IMR-90 (cell line): ENCODE results near the gene MMP2. TPM values are rescaled to one million over a fixed set of nuclear protein-coding genes. Genes with fewer than 3 reads are reported as not detected.

ENCODE experiments used
- ATAC-seq: fragments of 200-7000 bp; cut with Tn5 transposase; 2 replicates; pipeline ENCODE4 v1.9.1; 2020; ENCODE audit warnings: low read depth, mild to moderate bottlenecking, moderate library complexity
- BruUV-seq: library from RNA; stranded (reverse); fragments of 400-500 nt; replicated peaks from 2 replicates; lab custom pipeline; 2021; lab: Mats Ljungman, UMichigan
- CTCF ChIA-PET: fragments of 300-600 bp; formaldehyde crosslinking; extraction: SDS; loops from one replicate; lab custom pipeline; 2021; ENCODE audit warnings: antibody characterized with exemption; lab: Yijun Ruan, JAX
- POLR2A ChIA-PET: fragments of 300-600 bp; sonication (Branson Sonifier 250); formaldehyde crosslinking; loops from one replicate; lab custom pipeline; 2022; ENCODE audit warnings: antibody characterized with exemption; ENCODE audit not compliant: unreplicated experiment; lab: Charles Lee
- DNase-seq: peaks from one replicate; pipeline ENCODE4 v3.0.0; 2013
- H2AFZ ChIP-seq: replicated peaks from 2 replicates; pipeline ENCODE3; 2013; ENCODE audit warnings: low read length, mild to moderate bottlenecking; ENCODE audit not compliant: poor library complexity
- H2AK5ac ChIP-seq: 2 replicates; pipeline ENCODE4 v1.6.1; 2013; ENCODE audit warnings: low read depth, low read length, inconsistent platforms
- H2AK9ac ChIP-seq: replicated peaks from 2 replicates; pipeline ENCODE3; 2013; ENCODE audit warnings: mild to moderate bottlenecking, low read depth, low read length, moderate library complexity; ENCODE audit not compliant: poor library complexity
- H2BK120ac ChIP-seq: 2 replicates; pipeline ENCODE4 v1.6.1; 2013; ENCODE audit warnings: low read depth, low read length, inconsistent platforms
- H2BK15ac ChIP-seq: 3 replicates; pipeline ENCODE4 v1.6.1; 2013; ENCODE audit warnings: low read depth, low read length, inconsistent platforms
- H2BK20ac ChIP-seq: 2 replicates; pipeline ENCODE4 v1.6.1; 2013; ENCODE audit warnings: low read depth, mild to moderate bottlenecking, inconsistent platforms, low read length, moderate library complexity
- H2BK5ac ChIP-seq: 2 replicates; pipeline ENCODE4 v1.6.1; 2013; ENCODE audit warnings: mild to moderate bottlenecking, low read depth, low read length, inconsistent platforms; ENCODE audit not compliant: poor library complexity, severe bottlenecking
- H3K14ac ChIP-seq: replicated peaks from 2 replicates; pipeline ENCODE4 v1.6.1; 2013; ENCODE audit warnings: low read depth, low read length, inconsistent platforms
- H3K18ac ChIP-seq: 2 replicates; pipeline ENCODE4 v1.6.1; 2013; ENCODE audit warnings: low read depth, low read length, control low read depth
- H3K23ac ChIP-seq: 2 replicates; pipeline ENCODE4 v1.6.1; 2013; ENCODE audit warnings: low read depth, low read length, inconsistent platforms
- H3K27ac ChIP-seq: 2 replicates; pipeline ENCODE4 v1.5.1; 2013; ENCODE audit warnings: mild to moderate bottlenecking, control low read depth, low read length; ENCODE audit not compliant: insufficient read depth
- H3K27me3 ChIP-seq: 2 replicates; pipeline ENCODE4 v1.6.1; 2013; ENCODE audit warnings: low read length; ENCODE audit not compliant: control insufficient read depth, insufficient read depth
- H3K36me3 ChIP-seq: 2 replicates; pipeline ENCODE4 v1.6.1; 2013; ENCODE audit warnings: low read length, mixed read lengths; ENCODE audit not compliant: control insufficient read depth, insufficient read depth
- H3K4ac ChIP-seq: 2 replicates; pipeline ENCODE4 v1.6.1; 2013; ENCODE audit warnings: low read depth, low read length, inconsistent platforms
- H3K4me1 ChIP-seq: 2 replicates; pipeline ENCODE4 v1.6.1; 2013; ENCODE audit warnings: low read length, mixed read lengths; ENCODE audit not compliant: control insufficient read depth, insufficient read depth
- H3K4me2 ChIP-seq: 2 replicates; pipeline ENCODE4 v1.6.1; 2013; ENCODE audit warnings: low read depth, mild to moderate bottlenecking, control low read depth, low read length, moderate library complexity
- H3K4me3 ChIP-seq: 2 replicates; pipeline ENCODE4 v1.5.1; 2013; ENCODE audit warnings: low read depth, mild to moderate bottlenecking, control low read depth, low read length, moderate library complexity; ENCODE audit not compliant: insufficient read depth
- H3K56ac ChIP-seq: 2 replicates; pipeline ENCODE4 v1.6.1; 2013; ENCODE audit warnings: low read length, inconsistent platforms; ENCODE audit not compliant: insufficient read depth; ENCODE audit errors: extremely low read depth
- H3K79me1 ChIP-seq, 2 experiments: 2 replicates each; pipeline ENCODE4 v1.6.1; 2013; ENCODE audit warnings: low read length in 2 of 2, inconsistent platforms in 1 of 2, low read depth in 1 of 2
- H3K9ac ChIP-seq: 2 replicates; pipeline ENCODE4 v1.6.1; 2013; ENCODE audit warnings: low read depth, low read length, control low read depth
- H3K9me1 ChIP-seq: 2 replicates; pipeline ENCODE4 v1.6.1; 2013; ENCODE audit warnings: low read length, inconsistent platforms; ENCODE audit not compliant: insufficient read depth
- H3K9me3 ChIP-seq: 2 replicates; pipeline ENCODE4 v1.6.1; 2013; ENCODE audit warnings: low read length; ENCODE audit not compliant: control insufficient read depth, insufficient read depth
- H4K20me1 ChIP-seq: 2 replicates; pipeline ENCODE4 v1.6.1; 2013; ENCODE audit warnings: low read length, inconsistent platforms; ENCODE audit not compliant: insufficient read depth
- H4K5ac ChIP-seq: 2 replicates; pipeline ENCODE4 v1.6.1; 2013; ENCODE audit warnings: mild to moderate bottlenecking, low read depth, low read length, control low read depth
- H4K8ac ChIP-seq, 2 experiments: 2 replicates each; pipeline ENCODE4 v1.6.1; 2013; ENCODE audit warnings: low read depth in 2 of 2, low read length in 2 of 2, control low read depth in 1 of 2, inconsistent platforms in 1 of 2
- H4K91ac ChIP-seq: 2 replicates; pipeline ENCODE4 v1.6.1; 2013; ENCODE audit warnings: low read depth, low read length, inconsistent platforms; ENCODE audit not compliant: insufficient read depth
- BHLHE40 ChIP-seq: fragments of 150-350 bp; IDR thresholded peaks from 2 replicates; pipeline ENCODE4 v1.6.1; 2016; ENCODE audit warnings: mild to moderate bottlenecking, low read depth, low read length
- CEBPB ChIP-seq: IDR thresholded peaks from 2 replicates; pipeline ENCODE4 v1.6.1; 2012; ENCODE audit warnings: low read depth, low read length, improper control_type of control experiment
- CHD1 ChIP-seq: IDR thresholded peaks from 2 replicates; pipeline ENCODE4 v1.6.1; 2012; ENCODE audit warnings: low read depth, low read length, improper control_type of control experiment
- FOS ChIP-seq: fragments of 150-350 bp; IDR thresholded peaks from 2 replicates; pipeline ENCODE4 v1.6.1; 2016; ENCODE audit warnings: low read depth, low read length
- MAFK ChIP-seq: IDR thresholded peaks from 2 replicates; pipeline ENCODE4 v1.6.1; 2012; ENCODE audit warnings: low read depth, low read length, improper control_type of control experiment
- MAZ ChIP-seq: IDR thresholded peaks from 2 replicates; pipeline ENCODE4 v1.6.1; 2012; ENCODE audit warnings: low read depth, mild to moderate bottlenecking, low read length, improper control_type of control experiment, moderate library complexity, borderline replicate concordance
- MXI1 ChIP-seq: IDR thresholded peaks from 2 replicates; pipeline ENCODE4 v1.6.1; 2012; ENCODE audit warnings: low read depth, mild to moderate bottlenecking, low read length, moderate library complexity, borderline replicate concordance
- NFE2L2 ChIP-seq: fragments of 150-350 bp; IDR thresholded peaks from 2 replicates; pipeline ENCODE4 v1.6.1; 2016; ENCODE audit warnings: low read depth, mild to moderate bottlenecking, low read length
- POLR2A ChIP-seq: IDR thresholded peaks from 2 replicates; pipeline ENCODE4 v1.6.1; 2012; ENCODE audit warnings: mild to moderate bottlenecking, low read depth, low read length
- RAD21 ChIP-seq: IDR thresholded peaks from 2 replicates; pipeline ENCODE4 v1.6.1; 2012; ENCODE audit warnings: low read length, improper control_type of control experiment
- RCOR1 ChIP-seq: IDR thresholded peaks from 2 replicates; pipeline ENCODE4 v1.6.1; 2012; ENCODE audit warnings: mild to moderate bottlenecking, low read length, improper control_type of control experiment; ENCODE audit not compliant: insufficient replicate concordance
- RFX5 ChIP-seq: IDR thresholded peaks from 2 replicates; pipeline ENCODE4 v1.8.0; 2012; ENCODE audit warnings: low read depth, mild to moderate bottlenecking, low read length, moderate library complexity
- SMC3 ChIP-seq: fragments of 150-350 bp; IDR thresholded peaks from 2 replicates; pipeline ENCODE4 v1.6.1; 2016; ENCODE audit warnings: low read depth, mild to moderate bottlenecking, antibody characterized with exemption, low read length, moderate library complexity
- dilution Hi-C: fragments of 300-500 bp; cut with HindIII; formaldehyde crosslinking; loops from one replicate; pipeline ENCODE4 v1.14.3; 2018; ENCODE audit warnings: low sequenced_read_pairs; ENCODE audit not compliant: unreplicated experiment
- in situ Hi-C: fragments of 300-500 bp; cut with MboI; formaldehyde crosslinking; loops from 3 replicates; pipeline ENCODE4 v1.14.3; 2019; ENCODE audit warnings: low sequenced_read_pairs, inconsistent platforms, mixed read lengths
- intact Hi-C: fragments of 100-400 bp; cut with micrococcal nuclease; formaldehyde crosslinking; loops from 2 replicates; pipeline ENCODE4 v1.10.0; 2022
- polyA plus RNA-seq, 3 experiments: library from polyadenylated mRNA; depleted of rRNA; stranded (reverse); fragments of >200 nt; gene quantifications; 2 replicates each; pipeline ENCODE4 v1.2.3, GENCODE V29; 2012; ENCODE audit warnings: low replicate concordance in 1 of 3
- total RNA-seq: library from RNA; depleted of rRNA; stranded (reverse); fragments of >200 nt; gene quantifications from 2 replicates; pipeline ENCODE4 v1.2.3, GENCODE V29; 2012
- TF ChIP-seq, protein P1 (sequence below): conservative IDR thresholded peaks from 2 replicates; pipeline ENCODE4 v1.5.1; 2012; ENCODE audit warnings: mild to moderate bottlenecking, low read depth, low read length, improper control_type of control experiment
- TF ChIP-seq, protein P2 (sequence below): fragments of 150-350 bp; IDR thresholded peaks from 2 replicates; pipeline ENCODE4 v1.6.1; 2017; ENCODE audit warnings: mild to moderate bottlenecking, antibody characterized with exemption, low read length, low read depth
- TF ChIP-seq, protein P3 (sequence below): fragments of 150-350 bp; IDR thresholded peaks from 2 replicates; pipeline ENCODE4 v1.6.1; 2016; ENCODE audit warnings: low read depth, mild to moderate bottlenecking, low read length, moderate library complexity, borderline replicate concordance

The MMP2 gene
- total and polyA plus RNA-seq, 2 of the 4 experiments (the other 2 are of a cell fraction) = 240 to 574 TPM

DNA sequence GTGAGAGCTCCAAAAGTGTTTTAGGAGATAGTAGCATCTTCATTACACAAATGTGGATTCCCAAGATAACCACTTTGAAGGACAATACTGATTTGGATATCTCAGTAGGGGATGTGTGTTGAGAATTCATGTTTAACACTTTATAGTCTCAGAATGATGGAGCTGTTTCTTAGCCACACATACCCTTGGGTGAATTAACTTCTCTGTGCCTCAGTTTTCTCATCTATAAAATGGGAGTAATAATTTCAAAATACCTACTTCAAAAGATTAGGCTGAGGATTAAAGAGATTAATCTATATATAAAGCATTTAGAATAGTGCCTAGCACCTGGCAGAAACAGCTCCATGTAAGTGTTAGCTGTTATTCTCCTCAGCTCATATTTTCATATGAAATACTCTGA is 48.9 kb downstream of the MMP2 start:
- Histone ChIP-seq H2BK20ac (no peak overlapping the region), H3K79me1 (no peaks in the 10 kb centered on the region), H3K27me3 (no peaks in the 10 kb centered on the region), H2AFZ (no peak overlapping the region), H3K18ac (no peak overlapping the region), H3K36me3 (no peaks in the 10 kb centered on the region; the same call in 1 of the 2 replicates), H3K9me3 (no peaks in the 10 kb centered on the region), H2BK120ac (no peak overlapping the region), H3K4ac (no peak overlapping the region), H2BK15ac (no peak overlapping the region), H4K8ac (no peak overlapping the region), H2BK5ac (no peak overlapping the region), H2AK5ac (no peak overlapping the region), H3K9me1 (no peaks in the 10 kb centered on the region), H4K91ac (no peak overlapping the region), H2AK9ac (no peak overlapping the region), H4K5ac (no peak overlapping the region), H3K9ac (no peak overlapping the region), H4K20me1 (no peaks in the 10 kb centered on the region), H3K23ac (no peak overlapping the region), H3K56ac (no peak overlapping the region), H3K14ac (no peak overlapping the region), H3K27ac (no peak overlapping the region), H3K4me3 (no peak overlapping the region), H3K4me2 (no peak overlapping the region), H3K4me1 (no peaks in the 10 kb centered on the region; the same call in 1 of the 2 replicates)
- intact Hi-C loops = no loop called here
- ATAC-seq = no peak
- no TSS peak for BruUV-seq
- ChIA-PET POLR2A (no interaction called here), CTCF (interaction anchor here (0.6 to 1.7 kb wide), 3 partner anchors 11 to 49 kb away, joined by 3 to 5 read pairs (median 4); no protein-coding TSS in a partner anchor)
- in situ Hi-C loops = no loop called here
- TF ChIP-seq BHLHE40 (no peak), RCOR1 (no peak), CEBPB (no peak), NFE2L2 (no peak), CHD1 (no peak), RAD21 (no peak), FOS (no peak), MAFK (no peak), MXI1 (no peak), POLR2A (no peak), SMC3 (no peak), MAZ (no peak), RFX5 (no peak)
- TF ChIP-seq, protein P1, sequence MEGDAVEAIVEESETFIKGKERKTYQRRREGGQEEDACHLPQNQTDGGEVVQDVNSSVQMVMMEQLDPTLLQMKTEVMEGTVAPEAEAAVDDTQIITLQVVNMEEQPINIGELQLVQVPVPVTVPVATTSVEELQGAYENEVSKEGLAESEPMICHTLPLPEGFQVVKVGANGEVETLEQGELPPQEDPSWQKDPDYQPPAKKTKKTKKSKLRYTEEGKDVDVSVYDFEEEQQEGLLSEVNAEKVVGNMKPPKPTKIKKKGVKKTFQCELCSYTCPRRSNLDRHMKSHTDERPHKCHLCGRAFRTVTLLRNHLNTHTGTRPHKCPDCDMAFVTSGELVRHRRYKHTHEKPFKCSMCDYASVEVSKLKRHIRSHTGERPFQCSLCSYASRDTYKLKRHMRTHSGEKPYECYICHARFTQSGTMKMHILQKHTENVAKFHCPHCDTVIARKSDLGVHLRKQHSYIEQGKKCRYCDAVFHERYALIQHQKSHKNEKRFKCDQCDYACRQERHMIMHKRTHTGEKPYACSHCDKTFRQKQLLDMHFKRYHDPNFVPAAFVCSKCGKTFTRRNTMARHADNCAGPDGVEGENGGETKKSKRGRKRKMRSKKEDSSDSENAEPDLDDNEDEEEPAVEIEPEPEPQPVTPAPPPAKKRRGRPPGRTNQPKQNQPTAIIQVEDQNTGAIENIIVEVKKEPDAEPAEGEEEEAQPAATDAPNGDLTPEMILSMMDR = no peak
- TF ChIP-seq, protein P2, sequence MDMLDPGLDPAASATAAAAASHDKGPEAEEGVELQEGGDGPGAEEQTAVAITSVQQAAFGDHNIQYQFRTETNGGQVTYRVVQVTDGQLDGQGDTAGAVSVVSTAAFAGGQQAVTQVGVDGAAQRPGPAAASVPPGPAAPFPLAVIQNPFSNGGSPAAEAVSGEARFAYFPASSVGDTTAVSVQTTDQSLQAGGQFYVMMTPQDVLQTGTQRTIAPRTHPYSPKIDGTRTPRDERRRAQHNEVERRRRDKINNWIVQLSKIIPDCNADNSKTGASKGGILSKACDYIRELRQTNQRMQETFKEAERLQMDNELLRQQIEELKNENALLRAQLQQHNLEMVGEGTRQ = no peak
- TF ChIP-seq, protein P3, sequence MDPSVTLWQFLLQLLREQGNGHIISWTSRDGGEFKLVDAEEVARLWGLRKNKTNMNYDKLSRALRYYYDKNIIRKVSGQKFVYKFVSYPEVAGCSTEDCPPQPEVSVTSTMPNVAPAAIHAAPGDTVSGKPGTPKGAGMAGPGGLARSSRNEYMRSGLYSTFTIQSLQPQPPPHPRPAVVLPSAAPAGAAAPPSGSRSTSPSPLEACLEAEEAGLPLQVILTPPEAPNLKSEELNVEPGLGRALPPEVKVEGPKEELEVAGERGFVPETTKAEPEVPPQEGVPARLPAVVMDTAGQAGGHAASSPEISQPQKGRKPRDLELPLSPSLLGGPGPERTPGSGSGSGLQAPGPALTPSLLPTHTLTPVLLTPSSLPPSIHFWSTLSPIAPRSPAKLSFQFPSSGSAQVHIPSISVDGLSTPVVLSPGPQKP = no peak
- no peak for DNase-seq
- dilution Hi-C loops = no loop called here
